Colonic mucosa (tissue), 4 donors: ENCODE results near the gene CARHSP1. TPM values are rescaled to one million over a fixed set of nuclear protein-coding genes. Genes with fewer than 3 reads are reported as not detected.
A peak's percentile ranks its signal among the peaks of the same experiment; 100 is the strongest.

Source experiments
- DNase-seq: peaks from one replicate; pipeline ENCODE4 v3.0.0-alpha.2; 2020
- H3K27ac ChIP-seq: fragments of 200-600 bp; one replicate; pipeline ENCODE4 v1.8.0; 2021
- H3K27me3 ChIP-seq: fragments of 200-600 bp; one replicate; pipeline ENCODE4 v1.8.0; 2021
- H3K36me3 ChIP-seq: fragments of 200-600 bp; one replicate; pipeline ENCODE4 v1.8.0; 2021
- H3K4me1 ChIP-seq: fragments of 200-600 bp; one replicate; pipeline ENCODE4 v1.8.0; 2021; ENCODE audit warnings: mild to moderate bottlenecking
- H3K4me3 ChIP-seq: fragments of 200-600 bp; one replicate; pipeline ENCODE4 v1.8.0; 2021
- H3K9ac ChIP-seq, 2 donors: one replicate each; pipeline ENCODE4 v1.7.0; 2013; ENCODE audit warnings: control low read depth in 2 of 2, low read depth in 2 of 2, low read length in 2 of 2
- H3K9me3 ChIP-seq: fragments of 200-600 bp; one replicate; pipeline ENCODE4 v1.8.0; 2021
- CTCF ChIP-seq: fragments of 200-600 bp; IDR thresholded peaks from one replicate; pipeline ENCODE4 v1.8.0; 2022; ENCODE audit warnings: antibody characterized with exemption, mild to moderate bottlenecking
- intact Hi-C: fragments of 100-400 bp; cut with DNase I; formaldehyde crosslinking; loops from one replicate; pipeline ENCODE4 v1.14.1; 2022
- total RNA-seq, 2 donors: library from RNA; stranded (reverse); fragmentation: NEBNext Ultra II Directional in 1 of 2; extraction: Animal tissue kit (Norgen Biotek cat#: 25700) in 1 of 2; gene quantifications; one replicate each; pipeline ENCODE4 v1.2.1, GENCODE V29; 2021
- donor health status: healthy.
- donor health status: DM: no; HTN: no; CAD: no.
- donor health status: DM: no; HTN: no; CAD: no.

The CARHSP1 gene
- total RNA-seq, 2 donors from 2014 or later, result 75.7 to 77.9 TPM

GRCh38 chr16:8863594-8864424 lies 5.0 kb downstream of the CARHSP1 start:
- H3K27ac ChIP-seq, result peak overlapping the region; percentile 32
- no peak for TF ChIP-seq CTCF
- peak; percentile 67 for DNase-seq
- intact Hi-C loops, result no loop called here
- H3K4me3 ChIP-seq, result no peak overlapping the region
- no peaks in the 10 kb centered on the region for H3K9me3 ChIP-seq
- no peaks in the 10 kb centered on the region for H3K36me3 ChIP-seq
- peak overlapping the region in 1 of 2 donors; percentile 19 for H3K9ac ChIP-seq
- no peaks in the 10 kb centered on the region for H3K27me3 ChIP-seq
- peaks cover 25% of the 10 kb centered on the region for H3K4me1 ChIP-seq

GRCh38 chr16:8862309-8863130 lies 6.3 kb downstream of the CARHSP1 start:
- Histone ChIP-seq H3K27ac (no peak overlapping the region), H3K27me3 (no peaks in the 10 kb centered on the region), H3K4me1 (peaks cover 25% of the 10 kb centered on the region), H3K9ac (no peak overlapping the region), H3K4me3 (no peak overlapping the region), H3K36me3 (no peaks in the 10 kb centered on the region), H3K9me3 (no peaks in the 10 kb centered on the region)
- DNase-seq, result no peak
- TF ChIP-seq CTCF, result no peak
- intact Hi-C loops, result no loop called here

GRCh38 chr16:8861563-8862308 lies 7.1 kb downstream of the CARHSP1 start:
- H3K36me3 ChIP-seq, result no peaks in the 10 kb centered on the region
- H3K27me3 ChIP-seq, result no peaks in the 10 kb centered on the region
- no peaks in the 10 kb centered on the region for H3K9me3 ChIP-seq
- no peak for DNase-seq
- intact Hi-C loops, result no loop called here
- no peak overlapping the region for H3K9ac ChIP-seq
- TF ChIP-seq CTCF, result no peak
- no peak overlapping the region for H3K4me3 ChIP-seq
- no peak overlapping the region for H3K27ac ChIP-seq
- peaks cover 25% of the 10 kb centered on the region for H3K4me1 ChIP-seq

GRCh38 chr16:8859913-8860881 lies 8.6 kb downstream of the CARHSP1 start:
- Histone ChIP-seq H3K4me1 (peaks cover 17% of the 10 kb centered on the region), H3K4me3 (no peak overlapping the region), H3K36me3 (peaks cover 2% of the 10 kb centered on the region), H3K27me3 (no peaks in the 10 kb centered on the region), H3K27ac (no peak overlapping the region), H3K9me3 (no peaks in the 10 kb centered on the region), H3K9ac (no peak overlapping the region)
- no peak for TF ChIP-seq CTCF
- intact Hi-C loops, result loop anchor here (10.0 kb wide), 1 partner anchor 55 kb away; no protein-coding TSS in a partner anchor
- no peak for DNase-seq
